SK-N-SH (cell line): ENCODE measurements around the gene CUX1. TPM values are rescaled to one million over a fixed set of nuclear protein-coding genes. Genes with fewer than 3 reads are reported as not detected.
"Not testable (repeated sequence)": the region's sequence is repeated elsewhere in the genome, so short reads cannot be mapped to it uniquely, and the experiment has no call there.

Source experiments
- CTCF ChIA-PET: fragments of 300-600, 350-600 bp; formaldehyde crosslinking; extraction: SDS; loops from one replicate; lab custom pipeline; 2021; lab: Yijun Ruan, JAX
- POLR2A ChIA-PET: fragments of 350-600 bp; sonication (Branson Sonifier 250); formaldehyde crosslinking; extraction: SDS; loops from one replicate; lab custom pipeline; 2020; ENCODE audit warnings: antibody characterized with exemption, inconsistent platforms; lab: Yijun Ruan, JAX
- DNase-seq: peaks from one replicate; pipeline ENCODE4 v3.0.0; 2012
- H2AFZ ChIP-seq: fragments of 200-600 bp; sonication (generic); 2 replicates; pipeline ENCODE4 v1.8.1; 2016; ENCODE audit warnings: antibody characterized with exemption, mild to moderate bottlenecking, low read depth
- H3F3A ChIP-seq: fragments of 200-600 bp; sonication (generic); replicated peaks from 2 replicates; pipeline ENCODE3; 2016; ENCODE audit warnings: antibody characterized with exemption, mild to moderate bottlenecking; ENCODE audit not compliant: insufficient read depth
- H3K27ac ChIP-seq, 2 experiments: fragments of 200-500 bp in 1 of 2; fragments of 200-600 bp in 1 of 2; sonication (Bioruptor generic) in 1 of 2; sonication (generic), shearing (Covaris generic) in 1 of 2; 2 replicates each; pipeline versions ENCODE4 v1.5.1 to v1.6.1; 2014 to 2016; ENCODE audit warnings: low read depth in 2 of 2, inconsistent platforms in 1 of 2, low read length in 1 of 2, mild to moderate bottlenecking in 1 of 2, mixed read lengths in 1 of 2
- H3K27me3 ChIP-seq: fragments of 200-600 bp; sonication (generic), shearing (Covaris generic); 2 replicates; pipeline ENCODE4 v1.6.1; 2016; ENCODE audit warnings: mixed run types; ENCODE audit not compliant: insufficient read depth
- H3K36me3 ChIP-seq, 2 experiments: fragments of 200-500 bp in 1 of 2; fragments of 200-600 bp in 1 of 2; sonication (Bioruptor generic) in 1 of 2; sonication (generic) in 1 of 2; replicated peaks in 1 of 2; 2 replicates each; pipeline versions ENCODE3 to v1.5.1; 2014 to 2016; ENCODE audit warnings: low read length in 1 of 2, mild to moderate bottlenecking in 1 of 2; ENCODE audit not compliant: insufficient read depth in 2 of 2, control insufficient read depth in 1 of 2
- H3K4me1 ChIP-seq, 2 experiments: fragments of 200-500 bp in 1 of 2; fragments of 200-600 bp in 1 of 2; sonication (Bioruptor generic) in 1 of 2; sonication (generic), shearing (Covaris generic) in 1 of 2; 2 replicates each; pipeline versions ENCODE4 v1.5.1 to v1.6.1; 2014 to 2016; ENCODE audit warnings: low read depth in 1 of 2, low read length in 1 of 2, mixed run types in 1 of 2; ENCODE audit not compliant: insufficient read depth in 2 of 2, control insufficient read depth in 1 of 2
- H3K4me2 ChIP-seq: fragments of 200-600 bp; sonication (generic), shearing (Covaris generic); 2 replicates; pipeline ENCODE4 v1.6.1; 2017; ENCODE audit warnings: mixed run types
- H3K4me3 ChIP-seq, 2 experiments: fragments of 200-500 bp in 1 of 2; fragments of 200-600 bp in 1 of 2; sonication (Bioruptor generic) in 1 of 2; sonication (generic), shearing (Covaris generic) in 1 of 2; 2 replicates each; pipeline versions ENCODE4 v1.5.1 to v1.8.1; 2014 to 2016; ENCODE audit warnings: low read depth in 2 of 2, inconsistent platforms in 1 of 2, low read length in 1 of 2, mild to moderate bottlenecking in 1 of 2, mixed read lengths in 1 of 2, moderate library complexity in 1 of 2
- H3K79me2 ChIP-seq: fragments of 200-600 bp; sonication (generic); 2 replicates; pipeline ENCODE4 v1.8.1; 2017; ENCODE audit warnings: mild to moderate bottlenecking; ENCODE audit not compliant: insufficient read depth
- H3K9ac ChIP-seq: fragments of 200-600 bp; sonication (generic); 2 replicates; pipeline ENCODE4 v1.6.1; 2017; ENCODE audit warnings: mixed run types
- H3K9me2 ChIP-seq: fragments of 200-600 bp; sonication (generic); 2 replicates; pipeline ENCODE4 v1.6.1; 2017; ENCODE audit warnings: mixed run types
- H3K9me3 ChIP-seq: fragments of 200-600 bp; sonication (generic); 2 replicates; pipeline ENCODE4 v1.6.1; 2017; ENCODE audit warnings: mixed run types, mild to moderate bottlenecking, moderate library complexity
- H4K20me1 ChIP-seq: fragments of 200-600 bp; sonication (generic); 2 replicates; pipeline ENCODE4 v1.6.1; 2017; ENCODE audit warnings: mild to moderate bottlenecking, mixed run types; ENCODE audit not compliant: insufficient read depth
- CHD2 ChIP-seq: fragments of 150-350 bp; IDR thresholded peaks from 2 replicates; pipeline ENCODE4 v1.6.1; 2018; ENCODE audit warnings: low read length; ENCODE audit not compliant: partially characterized antibody
- FOXJ3 ChIP-seq: sonication (generic); formaldehyde crosslinking; IDR thresholded peaks from 2 replicates; pipeline ENCODE4 v1.5.1; 2020; ENCODE audit warnings: mild to moderate bottlenecking, missing genetic modification reagents
- FOXM1 ChIP-seq: IDR thresholded peaks from 2 replicates; pipeline ENCODE4 v1.4.0; 2012; ENCODE audit warnings: low read depth, mild to moderate bottlenecking
- GABPA ChIP-seq: IDR thresholded peaks from 2 replicates; pipeline ENCODE4 v1.4.0; 2012; ENCODE audit warnings: low read depth, mild to moderate bottlenecking
- JUND ChIP-seq: IDR thresholded peaks from 2 replicates; pipeline ENCODE4 v1.4.0; 2012
- NFIC ChIP-seq: IDR thresholded peaks from 2 replicates; pipeline ENCODE4 v1.4.0; 2012; ENCODE audit warnings: borderline replicate concordance
- RCOR1 ChIP-seq: fragments of 150-350 bp; IDR thresholded peaks from 2 replicates; pipeline ENCODE4 v1.6.1; 2017; ENCODE audit warnings: antibody characterized with exemption, low read length
- RXRA ChIP-seq: IDR thresholded peaks from 2 replicates; pipeline ENCODE4 v1.4.0; 2012; ENCODE audit warnings: low read depth, mild to moderate bottlenecking, borderline replicate concordance
- TCF12 ChIP-seq: IDR thresholded peaks from 2 replicates; pipeline ENCODE4 v1.4.0; 2012
- WGBS: methylation state at CpG from one replicate; pipeline ENCODE4 v1.1.6; 2017; ENCODE audit warnings: low lambda C conversion rate; 5-methylcytosine and 5-hydroxymethylcytosine counted together
- polyA plus RNA-seq, 3 experiments: library from polyadenylated mRNA; depleted of rRNA; stranded (reverse); fragments of >200 nt; gene quantifications; 2 replicates each; pipeline ENCODE4 v1.2.3, GENCODE V29; 2012
- TF ChIP-seq, protein P1 (sequence below): IDR thresholded peaks from 2 replicates; pipeline ENCODE4; 2012
- TF ChIP-seq, protein P2 (sequence below): IDR thresholded peaks from 2 replicates; pipeline ENCODE4 v1.4.0; 2012; ENCODE audit warnings: low read depth, borderline replicate concordance

Gene CUX1
- polyA plus RNA-seq, 1 of the 3 experiments (the other 2 are of a cell fraction): 68.6 TPM

DNA sequence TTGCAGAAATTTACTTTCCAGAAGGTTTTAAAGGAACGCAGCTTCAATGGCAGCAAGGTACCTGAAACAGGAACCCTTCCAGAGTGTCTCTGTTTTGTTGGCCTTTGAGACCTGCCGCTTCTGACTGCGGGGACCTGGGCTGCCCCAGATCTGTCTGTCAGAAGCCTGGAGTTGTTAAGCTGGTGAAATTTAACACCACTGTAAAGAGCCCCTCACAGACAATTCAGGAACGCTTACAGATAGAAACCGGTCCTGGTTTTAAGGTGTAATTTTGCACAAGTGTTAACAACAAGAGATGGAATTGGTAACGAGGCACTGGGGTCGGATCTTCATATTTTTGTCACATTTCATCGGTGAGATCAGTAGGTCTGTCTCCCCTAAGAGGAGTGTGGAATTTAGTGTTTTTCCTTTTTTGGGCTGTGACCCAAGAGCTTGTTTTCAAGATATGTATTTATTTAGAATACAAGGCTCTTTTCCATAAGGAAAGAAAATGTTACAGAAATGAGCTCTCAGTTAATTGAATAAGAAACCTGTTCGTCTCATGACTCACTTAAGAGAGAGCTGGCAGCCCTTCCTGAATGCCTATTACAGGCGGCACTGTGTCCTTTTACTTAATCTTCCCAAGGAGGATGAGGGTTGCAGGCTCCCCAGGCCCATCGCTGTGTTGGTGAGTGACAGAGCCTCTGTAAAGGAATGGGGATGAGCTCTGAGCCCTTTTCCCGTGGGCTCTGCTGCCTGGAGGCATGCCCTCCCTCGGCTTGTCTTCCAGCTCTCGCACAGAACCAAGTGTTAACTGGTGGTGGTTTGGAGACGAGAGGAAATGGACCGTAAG is 168.7 kb downstream of the CUX1 start:
- H3K9ac ChIP-seq: no peak overlapping the region
- no peak overlapping the region for H3K4me3 ChIP-seq
- 57% methylated on average over 16 of the region's 16 CpGs for WGBS
- peak overlapping the region; percentile 39 to 43; a peak in 3 of 4 replicates for H3K27ac ChIP-seq
- CTCF ChIA-PET: interaction anchor here (0.8 to 2.0 kb wide), 14 partner anchors 8 to 285 kb away, joined by 3 to 7 read pairs (median 4); no protein-coding TSS in a partner anchor
- H3K79me2 ChIP-seq: peaks cover 60% of the 10 kb centered on the region; the same call in 1 of the 2 replicates
- no peaks in the 10 kb centered on the region for H3K27me3 ChIP-seq
- DNase-seq: no peak
- H3K4me1 ChIP-seq: peaks cover 13 to 26% of the 10 kb centered on the region in 2 experiments
- POLR2A ChIA-PET: interaction anchor here (0.6 kb wide), 1 partner anchor 16 kb away, joined by 3 read pairs; no protein-coding TSS in a partner anchor
- TF ChIP-seq, protein P1, sequence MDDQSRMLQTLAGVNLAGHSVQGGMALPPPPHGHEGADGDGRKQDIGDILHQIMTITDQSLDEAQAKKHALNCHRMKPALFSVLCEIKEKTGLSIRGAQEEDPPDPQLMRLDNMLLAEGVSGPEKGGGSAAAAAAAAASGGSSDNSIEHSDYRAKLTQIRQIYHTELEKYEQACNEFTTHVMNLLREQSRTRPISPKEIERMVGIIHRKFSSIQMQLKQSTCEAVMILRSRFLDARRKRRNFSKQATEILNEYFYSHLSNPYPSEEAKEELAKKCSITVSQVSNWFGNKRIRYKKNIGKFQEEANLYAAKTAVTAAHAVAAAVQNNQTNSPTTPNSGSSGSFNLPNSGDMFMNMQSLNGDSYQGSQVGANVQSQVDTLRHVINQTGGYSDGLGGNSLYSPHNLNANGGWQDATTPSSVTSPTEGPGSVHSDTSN: peak; percentile 49; the same call in 1 of the 2 replicates
- TF ChIP-seq NFIC (peak; percentile 39; the same call in 1 of the 2 replicates), TCF12 (0 out of 2 replicates have a peak, but pooled peaks have one; percentile 27), GABPA (no peak), CHD2 (no peak)
- H4K20me1 ChIP-seq: peaks cover 20% of the 10 kb centered on the region
- no peaks in the 10 kb centered on the region for H3K9me3 ChIP-seq
- peaks cover 10% of the 10 kb centered on the region for H3F3A ChIP-seq
- H2AFZ ChIP-seq: no peak overlapping the region
- H3K36me3 ChIP-seq: peaks cover 0 to 8% of the 10 kb centered on the region in 2 experiments
- H3K9me2 ChIP-seq: no peaks in the 10 kb centered on the region
- peak overlapping the region; percentile 47; the same call in 1 of the 2 replicates for H3K4me2 ChIP-seq

DNA sequence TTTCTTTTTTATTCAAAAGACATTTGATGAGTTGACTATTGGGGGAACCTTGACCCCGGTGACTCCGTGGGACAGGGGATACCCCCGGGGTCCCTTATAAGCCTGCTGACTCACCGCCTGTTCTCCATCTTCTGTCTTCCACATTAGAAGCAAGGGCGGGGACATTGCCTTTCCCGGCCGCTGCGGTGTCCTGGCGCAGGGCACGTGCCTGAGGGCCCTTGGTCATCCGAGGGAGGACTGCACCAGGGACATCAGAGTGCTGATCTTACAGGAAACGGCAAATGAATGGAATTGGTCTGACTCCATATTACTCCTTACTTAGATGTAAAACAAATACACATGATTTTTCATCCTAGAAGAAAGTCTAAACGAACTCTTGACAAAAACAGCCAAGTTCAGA is 170.1 kb downstream of the CUX1 start:
- no peak overlapping the region for H3K9ac ChIP-seq
- ChIA-PET POLR2A (no interaction called here), CTCF (interaction anchor here (0.7 to 1.5 kb wide), 3 partner anchors 8 to 37 kb away, joined by 3 to 4 read pairs (median 3); no protein-coding TSS in a partner anchor)
- H2AFZ ChIP-seq: no peak overlapping the region
- peak; percentile 73 for DNase-seq
- 80% methylated on average over 13 of the region's 13 CpGs for WGBS
- no peak overlapping the region for H3K4me3 ChIP-seq
- peak overlapping the region in 1 of 2 experiments; percentile 8; a peak in 1 of 4 replicates for H3K27ac ChIP-seq
- peaks cover 20% of the 10 kb centered on the region for H4K20me1 ChIP-seq
- peaks cover 13 to 29% of the 10 kb centered on the region in 2 experiments for H3K4me1 ChIP-seq
- H3K27me3 ChIP-seq: no peaks in the 10 kb centered on the region
- no peaks in the 10 kb centered on the region for H3K9me2 ChIP-seq
- peaks cover 59% of the 10 kb centered on the region; the same call in 1 of the 2 replicates for H3K79me2 ChIP-seq
- peaks cover 0 to 8% of the 10 kb centered on the region in 2 experiments for H3K36me3 ChIP-seq
- H3F3A ChIP-seq: peaks cover 5% of the 10 kb centered on the region
- TF ChIP-seq FOXJ3 (CRISPR knock-in tag): no peak
- TF ChIP-seq RXRA: no peak
- no peak for TF ChIP-seq FOXM1
- TF ChIP-seq, protein P2, sequence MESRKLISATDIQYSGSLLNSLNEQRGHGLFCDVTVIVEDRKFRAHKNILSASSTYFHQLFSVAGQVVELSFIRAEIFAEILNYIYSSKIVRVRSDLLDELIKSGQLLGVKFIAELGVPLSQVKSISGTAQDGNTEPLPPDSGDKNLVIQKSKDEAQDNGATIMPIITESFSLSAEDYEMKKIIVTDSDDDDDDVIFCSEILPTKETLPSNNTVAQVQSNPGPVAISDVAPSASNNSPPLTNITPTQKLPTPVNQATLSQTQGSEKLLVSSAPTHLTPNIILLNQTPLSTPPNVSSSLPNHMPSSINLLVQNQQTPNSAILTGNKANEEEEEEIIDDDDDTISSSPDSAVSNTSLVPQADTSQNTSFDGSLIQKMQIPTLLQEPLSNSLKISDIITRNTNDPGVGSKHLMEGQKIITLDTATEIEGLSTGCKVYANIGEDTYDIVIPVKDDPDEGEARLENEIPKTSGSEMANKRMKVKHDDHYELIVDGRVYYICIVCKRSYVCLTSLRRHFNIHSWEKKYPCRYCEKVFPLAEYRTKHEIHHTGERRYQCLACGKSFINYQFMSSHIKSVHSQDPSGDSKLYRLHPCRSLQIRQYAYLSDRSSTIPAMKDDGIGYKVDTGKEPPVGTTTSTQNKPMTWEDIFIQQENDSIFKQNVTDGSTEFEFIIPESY: no peak
- TF ChIP-seq, protein P1: no peak
- no peak for TF ChIP-seq TCF12
- 0 out of 2 replicates have a peak, but pooled peaks have one; percentile 13 for TF ChIP-seq RCOR1
- no peak for TF ChIP-seq JUND
- H3K9me3 ChIP-seq: no peaks in the 10 kb centered on the region
- no peak overlapping the region for H3K4me2 ChIP-seq

DNA sequence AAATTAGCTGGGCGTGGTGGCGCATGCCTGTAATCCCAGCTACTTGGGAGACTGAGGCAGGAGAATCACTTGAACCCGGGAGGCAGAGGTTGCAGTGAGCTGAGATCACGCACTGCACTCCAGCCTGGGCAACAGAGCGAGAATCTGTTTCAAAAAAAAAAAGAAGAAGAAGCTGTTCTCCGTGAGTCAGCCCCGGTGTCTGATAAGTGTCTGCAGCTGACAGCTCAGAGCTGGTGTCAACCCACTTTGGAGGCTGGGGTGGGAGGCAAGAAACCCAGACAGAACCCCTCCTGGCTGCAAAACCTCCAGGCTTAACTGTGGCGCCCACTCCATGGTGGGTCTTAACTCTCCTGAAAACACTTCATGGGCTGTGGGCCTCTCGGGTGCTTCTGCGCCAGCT is 170.6 kb downstream of the CUX1 start:
- H3F3A ChIP-seq, H3K4me2 ChIP-seq, H3K4me3 ChIP-seq, POLR2A ChIA-PET, H3K36me3 ChIP-seq, DNase-seq, H3K9ac ChIP-seq, H3K27me3 ChIP-seq, H3K9me2 ChIP-seq, H3K27ac ChIP-seq, H3K9me3 ChIP-seq, H2AFZ ChIP-seq: not testable (repeated sequence)
- peaks cover 54% of the 10 kb centered on the region; the same call in 1 of the 2 replicates for H3K79me2 ChIP-seq
- peaks cover 20% of the 10 kb centered on the region for H4K20me1 ChIP-seq
- CTCF ChIA-PET: interaction anchor here (0.7 to 1.1 kb wide), 2 partner anchors 9 to 10 kb away, joined by 3 to 4 read pairs; no protein-coding TSS in a partner anchor
- 92% methylated on average over 10 of the region's 10 CpGs for WGBS
- H3K4me1 ChIP-seq: peaks cover 13 to 30% of the 10 kb centered on the region in 2 experiments
